ENCODE measurements around the gene KLRF2.
A peak's percentile ranks its signal among the peaks of the same experiment; 100 is the strongest.

KLRF2 gene

GRCh38 chr12:9940375-9940774 is 59.1 kb downstream of the KLRF2 start:
- DNase-seq: peak; percentile 71 to 76 (median 75)

GRCh38 chr12:9941838-9942237 is 60.5 kb downstream of the KLRF2 start:
- no peak for DNase-seq

- peak in 2 of 3 donors; percentile 55 to 69 for DNase-seq
These were observed 62.0 kb downstream of the KLRF2 start for GRCh38 chr12:9943240-9943639.

GRCh38 chr12:9944391-9944790 is 63.1 kb downstream of the KLRF2 start:
- DNase-seq: peak; percentile 38 to 71 (median 70)

Data from suppressor macrophage treated with lipopolysaccharide for 1 hour (primary cell).